GM23338 (cell line): Measurements from ENCODE around the gene ST8SIA2. TPM values are rescaled to one million over a fixed set of nuclear protein-coding genes. Genes with fewer than 3 reads are reported as not detected.

Experiments used
- ATAC-seq: fragments of 200-7000 bp; cut with Tn5 transposase; 3 replicates; pipeline ENCODE4 v1.9.1; 2020
- DNase-seq: peaks from one replicate; pipeline ENCODE4 v3.0.0-alpha.2; 2015; ENCODE audit warnings: low spot score
- H2AFZ ChIP-seq: fragments of 200-600 bp; sonication (generic); 2 replicates; pipeline ENCODE4 v1.8.0; 2016; ENCODE audit warnings: antibody characterized with exemption, mild to moderate bottlenecking, moderate library complexity
- H3F3A ChIP-seq: fragments of 200-600 bp; sonication (generic); replicated peaks from 2 replicates; pipeline ENCODE4 v1.8.0; 2017; ENCODE audit warnings: antibody characterized with exemption, mixed run types, low read depth
- H3K27ac ChIP-seq: fragments of 200-600 bp; sonication (generic); 2 replicates; pipeline ENCODE4 v1.6.1; 2016; ENCODE audit warnings: low read depth
- H3K27me3 ChIP-seq: fragments of 200-600 bp; sonication (generic); 2 replicates; pipeline ENCODE4 v1.8.0; 2016; ENCODE audit warnings: mild to moderate bottlenecking, mixed run types, moderate library complexity; ENCODE audit not compliant: insufficient read depth
- H3K36me3 ChIP-seq: fragments of 200-600 bp; sonication (generic); 2 replicates; pipeline ENCODE4 v1.8.0; 2016; ENCODE audit warnings: mild to moderate bottlenecking; ENCODE audit not compliant: insufficient read depth
- H3K4me1 ChIP-seq: fragments of 200-600 bp; sonication (generic); 2 replicates; pipeline ENCODE4 v1.8.0; 2016; ENCODE audit warnings: mild to moderate bottlenecking, moderate library complexity; ENCODE audit not compliant: insufficient read depth
- H3K4me2 ChIP-seq: fragments of 200-600 bp; sonication (generic); 2 replicates; pipeline ENCODE4 v1.7.1; 2017; ENCODE audit warnings: mixed run types
- H3K4me3 ChIP-seq: fragments of 200-600 bp; sonication (generic); 2 replicates; pipeline ENCODE4 v1.6.1; 2016; ENCODE audit warnings: mixed run types
- H3K79me2 ChIP-seq: fragments of 200-600 bp; sonication (generic); replicated peaks from 2 replicates; pipeline ENCODE4 v1.8.0; 2017; ENCODE audit warnings: mild to moderate bottlenecking; ENCODE audit not compliant: insufficient read depth
- H3K9me2 ChIP-seq: fragments of 200-600 bp; sonication (generic); 2 replicates; pipeline ENCODE4 v1.8.0; 2017; ENCODE audit not compliant: insufficient read depth
- H4K20me1 ChIP-seq: fragments of 200-600 bp; sonication (generic); replicated peaks from 2 replicates; pipeline ENCODE4 v1.8.0; 2017; ENCODE audit warnings: mild to moderate bottlenecking; ENCODE audit not compliant: insufficient read depth
- H3K27ac Mint-ChIP-seq: 2 replicates; pipeline ENCODE4 v1.8.0; 2020; ENCODE audit warnings: inconsistent platforms, mild to moderate bottlenecking, moderate library complexity, mixed read lengths
- H3K27me3 Mint-ChIP-seq: 3 replicates; pipeline ENCODE4 v1.8.0; 2022; ENCODE audit warnings: low read depth, mild to moderate bottlenecking, moderate library complexity, mixed read lengths, inconsistent platforms; ENCODE audit not compliant: insufficient read depth, poor library complexity
- H3K36me3 Mint-ChIP-seq: 3 replicates; pipeline ENCODE4 v1.8.0; 2021; ENCODE audit warnings: low read depth, mild to moderate bottlenecking, inconsistent platforms, moderate library complexity, mixed read lengths
- H3K4me1 Mint-ChIP-seq: 3 replicates; pipeline ENCODE4 v1.8.0; 2020; ENCODE audit warnings: mild to moderate bottlenecking, inconsistent platforms, mixed read lengths
- H3K4me3 Mint-ChIP-seq: 3 replicates; pipeline ENCODE4 v1.8.0; 2021; ENCODE audit warnings: moderate library complexity, mild to moderate bottlenecking, inconsistent platforms, mixed read lengths
- H3K9me3 Mint-ChIP-seq: 3 replicates; pipeline ENCODE4 v1.8.0; 2020; ENCODE audit warnings: moderate library complexity, mild to moderate bottlenecking, inconsistent platforms, mixed read lengths
- CREB1 ChIP-seq: fragments of 250-450 bp; sonication (Bioruptor Pico); IDR thresholded peaks from 2 replicates; pipeline ENCODE4 v1.5.0; 2020; ENCODE audit warnings: low read depth, mild to moderate bottlenecking, moderate library complexity
- ETS1 ChIP-seq: IDR thresholded peaks from 2 replicates; pipeline ENCODE4 v1.6.1; 2016; ENCODE audit warnings: antibody characterized with exemption
- EZH2 ChIP-seq: fragments of 200-600 bp; sonication (generic); IDR thresholded peaks from one replicate; pipeline ENCODE4 v1.8.0; 2017; ENCODE audit warnings: antibody characterized with exemption, mild to moderate bottlenecking, low read depth; ENCODE audit not compliant: unreplicated experiment
- EZH2phosphoT487 ChIP-seq: fragments of 200-600 bp; sonication (generic); IDR thresholded peaks from one replicate; pipeline ENCODE4 v1.8.1; 2018; ENCODE audit warnings: antibody characterized with exemption; ENCODE audit not compliant: unreplicated experiment
- JUNB ChIP-seq: IDR thresholded peaks from one replicate; pipeline ENCODE4 v1.6.1; 2016; ENCODE audit warnings: antibody characterized with exemption; ENCODE audit not compliant: unreplicated experiment
- POLR2AphosphoS5 ChIP-seq: IDR thresholded peaks from 2 replicates; pipeline ENCODE4 v1.6.1; 2016; ENCODE audit warnings: antibody characterized with exemption, low read depth
- STAT1 ChIP-seq: IDR thresholded peaks from one replicate; pipeline ENCODE4 v1.6.1; 2016; ENCODE audit warnings: antibody characterized with exemption; ENCODE audit not compliant: unreplicated experiment
- ZNF331 ChIP-seq: fragments of 250-450 bp; sonication (Bioruptor Pico); IDR thresholded peaks from 2 replicates; pipeline ENCODE4 v1.5.0; 2020; ENCODE audit warnings: low read depth, mild to moderate bottlenecking, moderate library complexity
- ZNF462 ChIP-seq: fragments of 250-450 bp; sonication (Bioruptor Pico); IDR thresholded peaks from 2 replicates; pipeline ENCODE4 v1.5.0; 2020; ENCODE audit warnings: mild to moderate bottlenecking, moderate library complexity
- polyA plus RNA-seq: library from polyadenylated mRNA; unstranded; fragments of >200 nt; fragmentation: Nextera tagmentation; extraction: Ambion mirVana; gene quantifications from 2 replicates; pipeline ENCODE4 v1.2.1, GENCODE V29; 2016
- total RNA-seq: library from RNA; depleted of rRNA; stranded (reverse); fragments of >200 nt; shearing (Covaris generic); gene quantifications from 2 replicates; pipeline ENCODE4 v1.2.3, GENCODE V29; 2014

ST8SIA2 gene
- total and polyA plus RNA-seq, 2 experiments from 2014 or later = 0.66 to 1.2 TPM

GRCh38 chr15:92449476-92449875, 55.8 kb downstream of the ST8SIA2 start:
- H3K27me3 ChIP-seq = no peaks in the 10 kb centered on the region
- H3K9me3 Mint-ChIP-seq = no peaks in the 10 kb centered on the region
- no peaks in the 10 kb centered on the region for H3K36me3 Mint-ChIP-seq
- H3F3A ChIP-seq = no peaks in the 10 kb centered on the region
- no peak overlapping the region for H2AFZ ChIP-seq
- no peaks in the 10 kb centered on the region for H3K4me1 ChIP-seq
- no peaks in the 10 kb centered on the region for H3K36me3 ChIP-seq
- no peak overlapping the region for H3K4me3 ChIP-seq
- no peak for TF ChIP-seq EZH2phosphoT487
- TF ChIP-seq CREB1 (CRISPR knock-in tag) = no peak
- TF ChIP-seq ZNF331 = no peak
- TF ChIP-seq ZNF462 = no peak
- no peak for TF ChIP-seq POLR2AphosphoS5
- TF ChIP-seq EZH2 = no peak
- TF ChIP-seq JUNB = no peak
- no peak for TF ChIP-seq STAT1
- TF ChIP-seq ETS1 = no peak
- H4K20me1 ChIP-seq = no peaks in the 10 kb centered on the region
- no peak overlapping the region for H3K4me2 ChIP-seq
- H3K27ac ChIP-seq = no peak overlapping the region
- no peak overlapping the region for H3K27ac Mint-ChIP-seq
- no peak for ATAC-seq
- no peak for DNase-seq
- no peaks in the 10 kb centered on the region for H3K79me2 ChIP-seq
- peaks cover 5% of the 10 kb centered on the region; the same call in 1 of the 2 replicates for H3K9me2 ChIP-seq
- H3K27me3 Mint-ChIP-seq = peaks cover 3% of the 10 kb centered on the region
- no peak overlapping the region for H3K4me3 Mint-ChIP-seq
- H3K4me1 Mint-ChIP-seq = no peaks in the 10 kb centered on the region
